DND-41 (cell line): ENCODE results near the gene MUC15.

Source experiments
- ATAC-seq: fragments of 200-7000 bp; cut with Tn5 transposase; 3 replicates; pipeline ENCODE4 v1.9.1; 2021; ENCODE audit warnings: low read depth; ENCODE audit not compliant: insufficient read depth
- DNase-seq: peaks from one replicate; pipeline ENCODE4 v3.0.0-alpha.2; 2020
- H2AFZ ChIP-seq: 2 replicates; pipeline ENCODE4 v1.6.0; 2012; ENCODE audit warnings: low read depth, low read length
- H3K27ac ChIP-seq: 2 replicates; pipeline ENCODE4 v1.5.1; 2012; ENCODE audit warnings: low read length, inconsistent platforms
- H3K27me3 ChIP-seq: fragments of 200-600 bp; sonication (generic); 2 replicates; pipeline ENCODE4 v1.6.0; 2012; ENCODE audit warnings: low read length, mild to moderate bottlenecking, inconsistent platforms; ENCODE audit not compliant: insufficient read depth, poor library complexity
- H3K36me3 ChIP-seq: 2 replicates; pipeline ENCODE4 v1.5.1; 2012; ENCODE audit warnings: low read length, inconsistent platforms; ENCODE audit not compliant: insufficient read depth
- H3K4me1 ChIP-seq: 2 replicates; pipeline ENCODE4 v1.5.1; 2012; ENCODE audit warnings: mild to moderate bottlenecking, low read length; ENCODE audit not compliant: insufficient read depth
- H3K4me2 ChIP-seq: 2 replicates; pipeline ENCODE4 v1.6.0; 2012; ENCODE audit warnings: mild to moderate bottlenecking, moderate library complexity, low read length, inconsistent platforms; ENCODE audit not compliant: insufficient read depth
- H3K4me3 ChIP-seq, 2 experiments: fragments of 200-600 bp in 1 of 2; shearing (Covaris generic) in 1 of 2; 2 replicates each; pipeline ENCODE4 v1.5.1; 2012 to 2016; ENCODE audit warnings: inconsistent platforms in 2 of 2, low read length in 2 of 2, mild to moderate bottlenecking in 2 of 2, low read depth in 1 of 2, moderate library complexity in 1 of 2
- H3K79me2 ChIP-seq: 2 replicates; pipeline ENCODE4 v1.6.0; 2012; ENCODE audit warnings: low read length, inconsistent platforms; ENCODE audit not compliant: insufficient read depth
- H3K9ac ChIP-seq: 2 replicates; pipeline ENCODE4 v1.6.0; 2012; ENCODE audit warnings: low read depth, mild to moderate bottlenecking, inconsistent platforms, low read length, moderate library complexity
- H3K9me3 ChIP-seq: 2 replicates; pipeline ENCODE4 v1.5.1; 2012; ENCODE audit warnings: low read length, moderate library complexity, mild to moderate bottlenecking, inconsistent platforms; ENCODE audit not compliant: insufficient read depth, severe bottlenecking
- H4K20me1 ChIP-seq: 2 replicates; pipeline ENCODE4 v1.6.0; 2012; ENCODE audit warnings: low read length; ENCODE audit not compliant: insufficient read depth
- EZH2 ChIP-seq: IDR thresholded peaks from 3 replicates; pipeline ENCODE4 v1.6.1; 2012; ENCODE audit warnings: borderline replicate concordance, low read depth, mild to moderate bottlenecking, moderate library complexity, low read length, inconsistent platforms; ENCODE audit not compliant: severe bottlenecking
- TF ChIP-seq, protein P1 (sequence below): IDR thresholded peaks from 2 replicates; pipeline ENCODE4 v1.5.1; 2012; ENCODE audit warnings: borderline replicate concordance, low read length, moderate library complexity, mild to moderate bottlenecking; ENCODE audit not compliant: poor library complexity, severe bottlenecking; ENCODE audit errors: extremely low read depth

MUC15 gene

GRCh38 chr11:26522912-26523610 lies 49.0 kb downstream of the MUC15 start:
- Histone ChIP-seq H3K4me3 (no peak overlapping the region), H3K9me3 (no peaks in the 10 kb centered on the region), H4K20me1 (no peaks in the 10 kb centered on the region), H3K79me2 (no peaks in the 10 kb centered on the region), H3K27me3 (no peaks in the 10 kb centered on the region), H3K27ac (no peak overlapping the region), H2AFZ (no peak overlapping the region), H3K4me2 (no peak overlapping the region), H3K4me1 (no peaks in the 10 kb centered on the region), H3K36me3 (no peaks in the 10 kb centered on the region), H3K9ac (no peak overlapping the region)
- TF ChIP-seq, protein P1, sequence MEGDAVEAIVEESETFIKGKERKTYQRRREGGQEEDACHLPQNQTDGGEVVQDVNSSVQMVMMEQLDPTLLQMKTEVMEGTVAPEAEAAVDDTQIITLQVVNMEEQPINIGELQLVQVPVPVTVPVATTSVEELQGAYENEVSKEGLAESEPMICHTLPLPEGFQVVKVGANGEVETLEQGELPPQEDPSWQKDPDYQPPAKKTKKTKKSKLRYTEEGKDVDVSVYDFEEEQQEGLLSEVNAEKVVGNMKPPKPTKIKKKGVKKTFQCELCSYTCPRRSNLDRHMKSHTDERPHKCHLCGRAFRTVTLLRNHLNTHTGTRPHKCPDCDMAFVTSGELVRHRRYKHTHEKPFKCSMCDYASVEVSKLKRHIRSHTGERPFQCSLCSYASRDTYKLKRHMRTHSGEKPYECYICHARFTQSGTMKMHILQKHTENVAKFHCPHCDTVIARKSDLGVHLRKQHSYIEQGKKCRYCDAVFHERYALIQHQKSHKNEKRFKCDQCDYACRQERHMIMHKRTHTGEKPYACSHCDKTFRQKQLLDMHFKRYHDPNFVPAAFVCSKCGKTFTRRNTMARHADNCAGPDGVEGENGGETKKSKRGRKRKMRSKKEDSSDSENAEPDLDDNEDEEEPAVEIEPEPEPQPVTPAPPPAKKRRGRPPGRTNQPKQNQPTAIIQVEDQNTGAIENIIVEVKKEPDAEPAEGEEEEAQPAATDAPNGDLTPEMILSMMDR: peak; percentile 37
- TF ChIP-seq EZH2: no peak
- DNase-seq: no peak
- ATAC-seq: no peak

GRCh38 chr11:26519469-26519868 lies 52.6 kb downstream of the MUC15 start:
- Histone ChIP-seq H3K27me3 (no peaks in the 10 kb centered on the region), H3K36me3 (no peaks in the 10 kb centered on the region), H4K20me1 (no peaks in the 10 kb centered on the region), H2AFZ (no peak overlapping the region), H3K9ac (no peak overlapping the region), H3K9me3 (no peaks in the 10 kb centered on the region), H3K27ac (no peak overlapping the region), H3K79me2 (no peaks in the 10 kb centered on the region), H3K4me3 (no peak overlapping the region), H3K4me1 (no peaks in the 10 kb centered on the region), H3K4me2 (no peak overlapping the region)
- TF ChIP-seq, protein P1: no peak
- TF ChIP-seq EZH2: no peak
- DNase-seq (no peak), ATAC-seq (no peak)

- H4K20me1 ChIP-seq: no peaks in the 10 kb centered on the region
- no peaks in the 10 kb centered on the region for H3K36me3 ChIP-seq
- H2AFZ ChIP-seq: no peak overlapping the region
- no peaks in the 10 kb centered on the region for H3K9me3 ChIP-seq
- DNase-seq (no peak), ATAC-seq (no peak)
- H3K27ac ChIP-seq: no peak overlapping the region
- no peak overlapping the region for H3K9ac ChIP-seq
- TF ChIP-seq EZH2: no peak
- TF ChIP-seq, protein P1: no peak
- H3K4me3 ChIP-seq: no peak overlapping the region
- H3K79me2 ChIP-seq: no peaks in the 10 kb centered on the region
- no peak overlapping the region for H3K4me2 ChIP-seq
- H3K27me3 ChIP-seq: no peaks in the 10 kb centered on the region
- no peaks in the 10 kb centered on the region for H3K4me1 ChIP-seq
Measured at GRCh38 chr11:26512196-26512595, 59.9 kb downstream of the MUC15 start.
